Astrocyte of the hippocampus (primary cell): ENCODE data around the gene DENND1A.
A peak's percentile ranks its signal among the peaks of the same experiment; 100 is the strongest.

Experiments
- DNase-seq: peaks from one replicate; pipeline ENCODE4 v3.0.0; 2011; ENCODE audit warnings: low read depth, low spot score

The DENND1A gene

GRCh38 chr9:123343443-123344191 lies 586.3 kb downstream of the DENND1A start:
- DNase-seq: no peak

GRCh38 chr9:123342247-123342646 lies 587.7 kb downstream of the DENND1A start:
- no peak for DNase-seq

GRCh38 chr9:123341816-123342215 lies 588.1 kb downstream of the DENND1A start:
- no peak for DNase-seq

GRCh38 chr9:123339666-123340510 lies 590.0 kb downstream of the DENND1A start:
- no peak for DNase-seq

- no peak for DNase-seq
Observed at GRCh38 chr9:123338710-123339665, 590.9 kb downstream of the DENND1A start.

- no peak for DNase-seq
Observed at GRCh38 chr9:123337971-123338370, 592.0 kb downstream of the DENND1A start.

GRCh38 chr9:123336959-123337358 lies 593.0 kb downstream of the DENND1A start:
- DNase-seq: no peak

GRCh38 chr9:123336449-123336848 lies 593.5 kb downstream of the DENND1A start:
- DNase-seq: no peak

GRCh38 chr9:123335986-123336329 lies 594.0 kb downstream of the DENND1A start:
- no peak for DNase-seq

- DNase-seq: peak; percentile 95
Observed at GRCh38 chr9:123335193-123335985, 594.5 kb downstream of the DENND1A start.

GRCh38 chr9:123334639-123335038 lies 595.3 kb downstream of the DENND1A start:
- no peak for DNase-seq

GRCh38 chr9:123333058-123333669 lies 596.8 kb downstream of the DENND1A start:
- DNase-seq: peak; percentile 96

GRCh38 chr9:123331346-123332060 lies 598.4 kb downstream of the DENND1A start:
- DNase-seq: no peak
